ENCODE results near the gene RNF157.

RNF157 gene

DNA sequence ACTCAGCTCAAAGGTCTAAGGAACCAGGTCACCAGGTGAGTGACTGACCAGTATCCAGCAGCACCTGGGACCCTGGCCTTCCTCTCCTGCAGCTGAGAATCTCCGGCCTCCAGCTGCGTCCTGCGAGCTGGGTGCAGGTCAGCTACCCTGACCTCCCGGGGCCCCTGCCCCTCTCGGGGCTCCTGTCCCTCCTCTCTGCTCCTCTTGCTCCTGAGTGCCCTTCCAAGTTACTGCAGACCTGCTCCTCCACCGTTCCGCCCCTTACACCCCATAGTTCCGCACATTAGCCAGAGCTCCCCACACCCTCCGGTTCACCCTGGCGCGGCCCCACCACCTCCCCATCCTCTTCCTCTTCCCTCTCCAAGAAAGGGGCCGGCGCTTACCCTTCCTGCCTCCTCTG lies 109.8 kb downstream of the RNF157 start:
- no peaks in the 10 kb centered on the region for H3K9me3 ChIP-seq (ENCODE audit: severe bottlenecking)
- TF ChIP-seq CTCF (IDR thresholded peaks at IDR 0.05; ENCODE audit: poor library complexity, severe bottlenecking): no peak
- H3K4me1 ChIP-seq (ENCODE audit: insufficient read depth, poor library complexity, severe bottlenecking): peaks cover 18% of the 10 kb centered on the region
- H3K36me3 ChIP-seq (ENCODE audit: low read depth): no peaks in the 10 kb centered on the region
- no peaks in the 10 kb centered on the region for H3K27me3 ChIP-seq (ENCODE audit: insufficient read depth, poor library complexity, severe bottlenecking)
- no peak overlapping the region for H3K27ac ChIP-seq (ENCODE audit: poor library complexity, severe bottlenecking)
- DNase-seq (ENCODE audit: low spot score) (no peak), ATAC-seq (ENCODE audit: low read depth) (no peak)
- no peak overlapping the region for H3K4me3 ChIP-seq (ENCODE audit: severe bottlenecking)

- ATAC-seq (ENCODE audit: low read depth) (no peak), DNase-seq (ENCODE audit: low spot score) (no peak)
- Histone ChIP-seq H3K27me3 (ENCODE audit: insufficient read depth, poor library complexity, severe bottlenecking) (no peaks in the 10 kb centered on the region), H3K36me3 (ENCODE audit: low read depth) (no peaks in the 10 kb centered on the region), H3K9me3 (ENCODE audit: severe bottlenecking) (no peaks in the 10 kb centered on the region), H3K4me1 (ENCODE audit: insufficient read depth, poor library complexity, severe bottlenecking) (no peaks in the 10 kb centered on the region), H3K4me3 (ENCODE audit: severe bottlenecking) (no peak overlapping the region), H3K27ac (ENCODE audit: poor library complexity, severe bottlenecking) (no peak overlapping the region)
- no peak for TF ChIP-seq CTCF (IDR thresholded peaks at IDR 0.05; ENCODE audit: poor library complexity, severe bottlenecking)
Measured at GRCh38 chr17:76125922-76126321, 114.4 kb downstream of the RNF157 start.

DNA sequence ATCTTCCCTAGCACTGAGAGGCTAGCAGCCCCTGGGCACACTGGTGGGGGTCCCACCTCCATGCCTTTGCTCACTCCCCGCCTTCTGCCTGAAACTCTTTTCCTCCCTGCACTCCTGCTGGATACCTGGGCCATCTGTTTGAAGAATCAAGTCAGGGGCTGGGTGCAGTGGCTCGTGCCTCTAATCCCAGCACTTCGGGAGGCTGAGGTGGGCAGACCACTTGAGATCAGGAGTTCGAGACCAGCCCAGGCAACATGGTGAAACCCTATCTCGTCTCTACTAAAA lies 115.0 kb downstream of the RNF157 start:
- no peaks in the 10 kb centered on the region for H3K9me3 ChIP-seq (ENCODE audit: severe bottlenecking)
- ATAC-seq (ENCODE audit: low read depth) (no peak), DNase-seq (ENCODE audit: low spot score) (no peak)
- TF ChIP-seq CTCF (IDR thresholded peaks at IDR 0.05; ENCODE audit: poor library complexity, severe bottlenecking): no peak
- H3K27me3 ChIP-seq (ENCODE audit: insufficient read depth, poor library complexity, severe bottlenecking): no peaks in the 10 kb centered on the region
- H3K4me1 ChIP-seq (ENCODE audit: insufficient read depth, poor library complexity, severe bottlenecking): no peaks in the 10 kb centered on the region
- no peak overlapping the region for H3K4me3 ChIP-seq (ENCODE audit: severe bottlenecking)
- H3K36me3 ChIP-seq (ENCODE audit: low read depth): no peaks in the 10 kb centered on the region
- no peak overlapping the region for H3K27ac ChIP-seq (ENCODE audit: poor library complexity, severe bottlenecking)

DNA sequence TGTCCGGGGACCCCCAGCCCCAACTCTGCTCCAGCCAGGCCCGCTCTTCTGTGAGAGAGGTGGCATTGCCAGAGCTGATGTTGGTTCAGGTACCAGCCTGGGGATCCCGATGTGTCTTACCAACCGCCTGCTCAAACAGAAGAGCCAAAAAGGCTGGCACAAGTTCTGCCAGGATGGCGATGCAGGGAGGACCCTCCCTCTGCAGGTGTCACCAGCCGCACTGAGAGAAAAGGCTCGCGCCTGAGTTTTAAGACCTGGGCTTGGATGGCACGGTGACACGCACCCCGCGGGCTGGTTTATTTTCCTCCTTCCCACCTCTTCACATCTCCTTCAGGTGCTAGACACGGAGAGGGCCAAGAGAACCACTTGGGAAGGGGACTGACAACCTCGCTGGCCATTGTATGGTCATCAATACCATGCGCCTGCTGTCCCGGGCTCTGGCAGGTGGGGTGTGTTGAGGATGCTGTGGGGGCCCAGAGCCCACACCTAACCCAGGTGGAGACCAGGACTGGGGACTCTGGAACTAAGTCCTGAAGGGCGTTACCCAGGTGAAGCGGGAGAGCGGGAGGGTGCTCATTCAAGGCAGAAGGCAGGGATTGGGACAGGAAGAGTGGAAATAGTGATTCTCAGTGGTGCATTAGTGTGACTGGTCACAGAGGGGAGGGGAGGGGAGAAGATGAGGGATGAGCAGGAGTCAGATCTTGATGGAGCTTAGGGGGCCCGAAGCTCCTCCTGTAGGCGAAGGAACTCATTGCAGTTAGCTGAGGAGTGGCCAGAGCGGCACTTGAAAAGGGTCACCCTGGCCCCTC lies 115.5 kb downstream of the RNF157 start:
- H3K36me3 ChIP-seq (ENCODE audit: low read depth): no peaks in the 10 kb centered on the region
- no peak for TF ChIP-seq CTCF (IDR thresholded peaks at IDR 0.05; ENCODE audit: poor library complexity, severe bottlenecking)
- H3K4me3 ChIP-seq (ENCODE audit: severe bottlenecking): no peak overlapping the region
- H3K9me3 ChIP-seq (ENCODE audit: severe bottlenecking): no peaks in the 10 kb centered on the region
- H3K27me3 ChIP-seq (ENCODE audit: insufficient read depth, poor library complexity, severe bottlenecking): no peaks in the 10 kb centered on the region
- H3K27ac ChIP-seq (ENCODE audit: poor library complexity, severe bottlenecking): no peak overlapping the region
- ATAC-seq (ENCODE audit: low read depth) (no peak), DNase-seq (ENCODE audit: low spot score) (no peak)
- no peaks in the 10 kb centered on the region for H3K4me1 ChIP-seq (ENCODE audit: insufficient read depth, poor library complexity, severe bottlenecking)

- Histone ChIP-seq H3K4me3 (ENCODE audit: severe bottlenecking) (no peak overlapping the region), H3K9me3 (ENCODE audit: severe bottlenecking) (no peaks in the 10 kb centered on the region), H3K36me3 (ENCODE audit: low read depth) (no peaks in the 10 kb centered on the region), H3K4me1 (ENCODE audit: insufficient read depth, poor library complexity, severe bottlenecking) (no peaks in the 10 kb centered on the region), H3K27me3 (ENCODE audit: insufficient read depth, poor library complexity, severe bottlenecking) (no peaks in the 10 kb centered on the region), H3K27ac (ENCODE audit: poor library complexity, severe bottlenecking) (no peak overlapping the region)
- no peak for TF ChIP-seq CTCF (IDR thresholded peaks at IDR 0.05; ENCODE audit: poor library complexity, severe bottlenecking)
- ATAC-seq (ENCODE audit: low read depth) (no peak), DNase-seq (ENCODE audit: low spot score) (no peak)
Measured at GRCh38 chr17:76123749-76124581, 116.3 kb downstream of the RNF157 start.
